ENCODE data around the gene RNF217. TPM values are rescaled to one million over a fixed set of nuclear protein-coding genes. Genes with fewer than 3 reads are reported as not detected.
"Not testable (repeated sequence)": the region's sequence is repeated elsewhere in the genome, so short reads cannot be mapped to it uniquely, and the experiment has no call there.

Gene RNF217, protein sequence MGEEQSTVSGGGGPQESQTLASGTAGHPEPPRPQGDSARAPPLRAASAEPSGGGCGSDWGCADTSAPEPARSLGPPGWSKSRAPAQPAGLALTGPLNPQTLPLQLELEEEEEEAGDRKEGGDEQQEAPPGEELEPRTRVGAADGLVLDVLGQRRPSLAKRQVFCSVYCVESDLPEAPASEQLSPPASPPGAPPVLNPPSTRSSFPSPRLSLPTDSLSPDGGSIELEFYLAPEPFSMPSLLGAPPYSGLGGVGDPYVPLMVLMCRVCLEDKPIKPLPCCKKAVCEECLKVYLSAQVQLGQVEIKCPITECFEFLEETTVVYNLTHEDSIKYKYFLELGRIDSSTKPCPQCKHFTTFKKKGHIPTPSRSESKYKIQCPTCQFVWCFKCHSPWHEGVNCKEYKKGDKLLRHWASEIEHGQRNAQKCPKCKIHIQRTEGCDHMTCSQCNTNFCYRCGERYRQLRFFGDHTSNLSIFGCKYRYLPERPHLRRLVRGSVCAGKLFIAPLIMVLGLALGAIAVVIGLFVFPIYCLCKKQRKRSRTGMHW
- polyA plus RNA-seq (2013), result 43.5 and 44.6 TPM in 2 replicates

DNA sequence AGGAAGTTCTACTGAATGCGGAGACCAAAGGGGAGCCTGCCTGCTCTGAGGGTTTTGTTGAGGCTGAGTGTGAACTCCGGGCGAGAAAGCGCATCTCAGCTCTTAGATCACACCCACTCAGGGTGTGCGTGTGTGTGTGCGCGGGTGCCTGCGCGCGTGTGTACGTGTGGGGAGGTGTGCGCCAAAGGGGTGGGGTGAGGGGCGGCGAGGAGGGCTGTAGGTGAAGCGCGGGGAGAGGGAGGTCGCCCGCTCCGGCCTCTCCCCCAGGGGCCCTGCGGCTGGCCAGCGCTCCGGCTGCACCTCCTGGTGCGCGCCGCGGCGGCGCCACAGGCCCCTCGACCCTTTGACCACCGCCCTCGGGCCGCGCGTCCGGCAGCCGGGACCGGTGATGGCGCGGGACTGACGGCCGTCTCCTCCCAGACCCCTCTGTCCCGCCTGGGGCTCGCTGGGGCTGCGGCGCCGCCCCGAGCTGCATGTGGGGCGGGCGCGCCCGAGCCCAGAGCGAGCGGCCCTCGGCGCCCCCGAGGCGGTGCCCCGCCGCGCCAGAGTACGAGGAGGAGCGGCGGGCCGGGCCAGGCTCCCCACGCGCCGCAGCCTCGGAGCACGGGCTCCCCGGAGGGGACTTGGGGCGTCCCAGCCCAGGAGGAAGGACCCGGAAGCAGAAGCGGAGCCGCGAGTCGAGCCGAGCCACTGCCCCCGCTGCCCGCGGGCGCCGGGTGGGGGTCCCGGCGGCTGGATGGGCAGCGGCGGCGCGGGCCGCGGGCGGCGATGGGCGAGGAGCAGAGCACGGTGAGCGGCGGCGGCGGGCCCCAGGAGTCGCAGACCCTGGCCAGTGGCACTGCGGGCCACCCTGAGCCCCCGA lies at the start of gene RNF217:
Gene RNF217, plus strand, starts transcription at position 661 of the 862 bp plus-strand sequence. Its CDS starts 108 bp downstream, at position 769.
- Histone ChIP-seq H3K4me1 (ENCODE audit: control insufficient read depth in 1 of 2, insufficient read depth in 2 of 2, low read length in 2 of 2) (peaks cover 0 to 4% of the 10 kb centered on the region in 2 experiments), H4K12ac (ENCODE audit: low read depth, low read length) (peak within 1 kb of the TSS; percentile 43), H3K14ac (ENCODE audit: low read length) (peak within 1 kb of the TSS; percentile 97), H2BK12ac (ENCODE audit: low read length) (peak within 1 kb of the TSS; percentile 76), H3K27ac (ENCODE audit: low read depth, low read length) (peak within 1 kb of the TSS; percentile 89), H3K79me2 (ENCODE audit: control insufficient read depth, insufficient read depth, low read length, poor library complexity) (peaks cover 23% of the 10 kb centered on the region), H3K36me3 (ENCODE audit: control insufficient read depth in 1 of 2, insufficient read depth in 2 of 2, low read length in 2 of 2) (peaks cover 0 to under 1% of the 10 kb centered on the region in 2 experiments), H3K4me2 (ENCODE audit: low read length) (peak within 1 kb of the TSS; percentile 79), H4K91ac (ENCODE audit: low read depth, low read length) (peak within 1 kb of the TSS; percentile 92), H3K27me3 (ENCODE audit: insufficient read depth, low read length) (peaks cover 2% of the 10 kb centered on the region), H3K23ac (ENCODE audit: low read length) (no peak within 1 kb of the TSS), H2BK5ac (ENCODE audit: low read depth, low read length, poor library complexity) (peak within 1 kb of the TSS; percentile 95), H2AFZ (ENCODE audit: insufficient read depth, low read length, poor library complexity) (peak within 1 kb of the TSS; percentile 96), H3K4ac (ENCODE audit: low read depth, low read length) (peak within 1 kb of the TSS; percentile 100), H3K79me1 (ENCODE audit: low read length) (peaks cover 21% of the 10 kb centered on the region), H4K8ac (ENCODE audit: low read depth, low read length) (peak within 1 kb of the TSS; percentile 98), H2BK120ac (ENCODE audit: insufficient read depth, low read length, poor library complexity) (peak within 1 kb of the TSS; percentile 97), H3K9me3 (ENCODE audit: insufficient read depth, low read depth, low read length) (no peaks in the 10 kb centered on the region), H3K9ac (ENCODE audit: low read length) (peak within 1 kb of the TSS; percentile 99), H3K4me3 (ENCODE audit: low read depth, low read length) (peak within 1 kb of the TSS; percentile 93), H2AK5ac (ENCODE audit: low read length) (peak within 1 kb of the TSS; percentile 80), H3K18ac (ENCODE audit: low read length) (peak within 1 kb of the TSS; percentile 97)
- DNase-seq, result peak; percentile 12 to 40
- WGBS (ENCODE audit: extremely low coverage, insufficient coverage, insufficient read length), result no CpG with 5 or more reads among the region's 101 CpGs

DNA sequence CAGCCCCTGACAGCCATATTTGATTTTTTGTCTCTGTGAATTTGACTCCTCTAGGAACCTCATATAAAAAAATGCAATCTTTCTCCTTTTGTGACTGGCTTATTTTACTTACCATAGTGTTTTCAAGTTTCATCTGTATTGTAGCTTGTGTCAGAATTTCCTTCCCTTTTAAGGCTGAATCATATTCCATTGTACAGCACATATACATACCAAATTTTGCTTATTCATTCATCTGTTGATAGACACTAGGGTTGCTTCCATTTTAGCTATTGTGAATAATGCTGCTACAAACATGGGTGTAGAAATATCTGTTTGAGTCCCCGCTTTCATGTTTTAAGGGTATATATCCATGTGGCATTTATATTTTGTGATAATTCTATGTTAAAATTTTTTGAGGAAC lies 49.2 kb upstream of the RNF217 start:
- H2AFZ ChIP-seq (ENCODE audit: insufficient read depth, low read length, poor library complexity), result no peak overlapping the region

DNA sequence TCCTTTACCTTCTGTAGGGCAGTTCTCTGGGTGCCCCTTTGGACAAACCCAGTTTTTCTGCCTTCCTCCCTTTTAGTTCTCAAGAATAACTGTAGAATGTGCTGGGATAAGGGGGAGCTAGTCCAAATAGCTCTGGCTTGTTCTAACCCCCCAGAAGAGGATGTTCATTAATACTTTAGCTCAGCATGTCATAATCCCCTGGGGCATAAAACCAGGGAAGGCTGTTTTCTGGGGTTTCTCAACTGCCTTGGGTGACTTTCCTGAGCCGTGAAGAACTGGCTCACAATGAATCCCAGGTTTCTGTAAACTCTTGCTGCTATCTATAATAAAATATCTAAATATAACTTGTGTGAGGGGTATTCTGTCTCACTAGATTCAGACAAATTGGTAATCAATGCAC lies 44.5 kb upstream of the RNF217 start:
- H4K8ac ChIP-seq (ENCODE audit: low read depth, low read length), result no peak overlapping the region
- H4K12ac ChIP-seq (ENCODE audit: low read depth, low read length), result no peak overlapping the region
- no peak overlapping the region for H3K4me2 ChIP-seq (ENCODE audit: low read length)
- H3K14ac ChIP-seq (ENCODE audit: low read length), result no peak overlapping the region
- no peaks in the 10 kb centered on the region for H3K79me2 ChIP-seq (ENCODE audit: control insufficient read depth, insufficient read depth, low read length, poor library complexity)
- no peaks in the 10 kb centered on the region for H3K27me3 ChIP-seq (ENCODE audit: insufficient read depth, low read length)
- no peak overlapping the region for H3K9ac ChIP-seq (ENCODE audit: low read length)
- H2BK120ac ChIP-seq (ENCODE audit: insufficient read depth, low read length, poor library complexity), result no peak overlapping the region
- no peak overlapping the region for H3K18ac ChIP-seq (ENCODE audit: low read length)
- no peaks in the 10 kb centered on the region for H3K36me3 ChIP-seq (ENCODE audit: control insufficient read depth in 1 of 2, insufficient read depth in 2 of 2, low read length in 2 of 2)
- no peaks in the 10 kb centered on the region for H3K79me1 ChIP-seq (ENCODE audit: low read length)
- H3K4me3 ChIP-seq (ENCODE audit: low read depth, low read length), result no peak overlapping the region
- no peaks in the 10 kb centered on the region for H3K4me1 ChIP-seq (ENCODE audit: control insufficient read depth in 1 of 2, insufficient read depth in 2 of 2, low read length in 2 of 2)
- peaks cover 7% of the 10 kb centered on the region for H3K9me3 ChIP-seq (ENCODE audit: insufficient read depth, low read depth, low read length)
- H2BK12ac ChIP-seq (ENCODE audit: low read length), result no peak overlapping the region
- H2AFZ ChIP-seq (ENCODE audit: insufficient read depth, low read length, poor library complexity), result no peak overlapping the region
- H3K4ac ChIP-seq (ENCODE audit: low read depth, low read length), result no peak overlapping the region
- WGBS (ENCODE audit: extremely low coverage, insufficient coverage, insufficient read length), result no CpG with 5 or more reads among the region's 1 CpG
- H3K27ac ChIP-seq (ENCODE audit: low read depth, low read length), result no peak overlapping the region
- no peak overlapping the region for H2BK5ac ChIP-seq (ENCODE audit: low read depth, low read length, poor library complexity)
- H2AK5ac ChIP-seq (ENCODE audit: low read length), result no peak overlapping the region
- no peak overlapping the region for H4K91ac ChIP-seq (ENCODE audit: low read depth, low read length)
- no peak overlapping the region for H3K23ac ChIP-seq (ENCODE audit: low read length)
- DNase-seq, result no peak

More for the DNA sequence above, 49.2 kb upstream of the RNF217 start:
- no peaks in the 10 kb centered on the region for H3K79me2 ChIP-seq (ENCODE audit: control insufficient read depth, insufficient read depth, low read length, poor library complexity)
- no peak overlapping the region for H2AK5ac ChIP-seq (ENCODE audit: low read length)
- no peaks in the 10 kb centered on the region for H3K79me1 ChIP-seq (ENCODE audit: low read length)
- H3K9me3 ChIP-seq (ENCODE audit: insufficient read depth, low read depth, low read length), result no peaks in the 10 kb centered on the region
- WGBS (ENCODE audit: extremely low coverage, insufficient coverage, insufficient read length), result no CpG with 5 or more reads among the region's 1 CpG
- H4K8ac ChIP-seq (ENCODE audit: low read depth, low read length), result no peak overlapping the region
- no peak overlapping the region for H4K91ac ChIP-seq (ENCODE audit: low read depth, low read length)
- H2BK12ac ChIP-seq (ENCODE audit: low read length), result no peak overlapping the region
- H3K4me3 ChIP-seq (ENCODE audit: low read depth, low read length), result no peak overlapping the region
- H3K4me1 ChIP-seq (ENCODE audit: control insufficient read depth in 1 of 2, insufficient read depth in 2 of 2, low read length in 2 of 2), result no peaks in the 10 kb centered on the region
- no peak overlapping the region for H2BK5ac ChIP-seq (ENCODE audit: low read depth, low read length, poor library complexity)
- no peak overlapping the region for H3K27ac ChIP-seq (ENCODE audit: low read depth, low read length)
- no peak overlapping the region for H3K4me2 ChIP-seq (ENCODE audit: low read length)
- no peak overlapping the region for H4K12ac ChIP-seq (ENCODE audit: low read depth, low read length)
- no peak overlapping the region for H3K14ac ChIP-seq (ENCODE audit: low read length)
- H3K18ac ChIP-seq (ENCODE audit: low read length), result no peak overlapping the region
- no peaks in the 10 kb centered on the region for H3K27me3 ChIP-seq (ENCODE audit: insufficient read depth, low read length)
- H3K36me3 ChIP-seq (ENCODE audit: control insufficient read depth in 1 of 2, insufficient read depth in 2 of 2, low read length in 2 of 2), result no peaks in the 10 kb centered on the region
- no peak overlapping the region for H3K23ac ChIP-seq (ENCODE audit: low read length)
- H2BK120ac ChIP-seq (ENCODE audit: insufficient read depth, low read length, poor library complexity), result no peak overlapping the region
- no peak overlapping the region for H3K9ac ChIP-seq (ENCODE audit: low read length)
- H3K4ac ChIP-seq (ENCODE audit: low read depth, low read length), result no peak overlapping the region
- DNase-seq, result no peak

DNA sequence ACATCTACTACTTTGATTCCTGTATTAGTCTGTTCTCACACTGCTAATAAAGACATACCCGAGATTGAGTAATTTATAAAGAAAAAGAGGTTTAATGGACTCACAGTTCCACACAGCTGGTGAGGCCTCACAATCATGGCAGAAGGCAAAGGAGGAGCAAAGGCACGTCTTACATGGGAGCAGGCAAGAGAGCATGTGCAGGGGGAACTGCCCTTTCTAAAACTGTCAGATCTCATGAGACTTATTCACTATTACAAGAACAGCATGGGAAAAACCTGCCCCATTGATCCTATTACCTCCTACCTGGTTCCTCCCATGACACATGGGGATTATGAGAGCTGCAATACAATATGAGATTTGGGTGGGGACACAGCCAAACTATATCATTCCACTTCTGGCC lies 42.5 kb upstream of the RNF217 start:
- H3K27ac ChIP-seq (ENCODE audit: low read depth, low read length); H2AFZ ChIP-seq (ENCODE audit: insufficient read depth, low read length, poor library complexity); H2BK12ac ChIP-seq (ENCODE audit: low read length); H4K12ac ChIP-seq (ENCODE audit: low read depth, low read length); H2BK5ac ChIP-seq (ENCODE audit: low read depth, low read length, poor library complexity); H3K4ac ChIP-seq (ENCODE audit: low read depth, low read length); H3K9ac ChIP-seq (ENCODE audit: low read length); H3K9me3 ChIP-seq (ENCODE audit: insufficient read depth, low read depth, low read length); H2AK5ac ChIP-seq (ENCODE audit: low read length); H2BK120ac ChIP-seq (ENCODE audit: insufficient read depth, low read length, poor library complexity); H3K4me3 ChIP-seq (ENCODE audit: low read depth, low read length); H3K27me3 ChIP-seq (ENCODE audit: insufficient read depth, low read length); H3K79me2 ChIP-seq (ENCODE audit: control insufficient read depth, insufficient read depth, low read length, poor library complexity); H3K4me1 ChIP-seq (ENCODE audit: control insufficient read depth in 1 of 2, insufficient read depth in 2 of 2, low read length in 2 of 2); H3K36me3 ChIP-seq (ENCODE audit: control insufficient read depth in 1 of 2, insufficient read depth in 2 of 2, low read length in 2 of 2); H3K18ac ChIP-seq (ENCODE audit: low read length); H4K8ac ChIP-seq (ENCODE audit: low read depth, low read length); H3K79me1 ChIP-seq (ENCODE audit: low read length); H3K14ac ChIP-seq (ENCODE audit: low read length); H3K4me2 ChIP-seq (ENCODE audit: low read length); DNase-seq; H3K23ac ChIP-seq (ENCODE audit: low read length); H4K91ac ChIP-seq (ENCODE audit: low read depth, low read length): not testable (repeated sequence)
- WGBS (ENCODE audit: extremely low coverage, insufficient coverage, insufficient read length), result no CpG with 5 or more reads among the region's 2 CpGs
